Activated CD8-positive, alpha-beta memory T cell treated with anti-CD3 and anti-CD28 coated beads, Interleukin-2, amount 10 ng/mL, durations not matched to agents 7 days and 5 days (primary cell): ENCODE results near the gene GOLGA3. TPM values are rescaled to one million over a fixed set of nuclear protein-coding genes. Genes with fewer than 3 reads are reported as not detected.
"Not testable (repeated sequence)": the region's sequence is repeated elsewhere in the genome, so short reads cannot be mapped to it uniquely, and the experiment has no call there.

Experiments used
- ATAC-seq: fragments of 150-1000 bp; cut with Tn5 transposase; one replicate; pipeline ENCODE4 v1.10.0; 2021; ENCODE audit warnings: moderate library complexity
- CTCF ChIA-PET: fragments of 350-600 bp; sonication (Branson Sonifier 250); formaldehyde crosslinking; loops from one replicate; lab custom pipeline; 2021; ENCODE audit warnings: antibody characterized with exemption; lab: Charles Lee
- DNase-seq: peaks from one replicate; pipeline ENCODE4 v3.0.0-alpha.2; 2020
- H3K27ac Mint-ChIP-seq: one replicate; pipeline ENCODE4 v1.8.0; 2021; ENCODE audit warnings: mild to moderate bottlenecking, mixed read lengths
- H3K27me3 Mint-ChIP-seq: one replicate; pipeline ENCODE4 v1.8.0; 2021; ENCODE audit warnings: mixed read lengths
- H3K36me3 Mint-ChIP-seq: one replicate; pipeline ENCODE4 v1.8.0; 2021; ENCODE audit warnings: mild to moderate bottlenecking, mixed read lengths
- H3K4me1 Mint-ChIP-seq: one replicate; pipeline ENCODE4 v1.8.0; 2021; ENCODE audit warnings: mixed read lengths
- H3K4me3 Mint-ChIP-seq: one replicate; pipeline ENCODE4 v1.8.0; 2021; ENCODE audit warnings: mild to moderate bottlenecking, moderate library complexity, mixed read lengths
- H3K9me3 Mint-ChIP-seq: one replicate; pipeline ENCODE4 v1.8.0; 2022; ENCODE audit warnings: low read depth, mixed read lengths
- total RNA-seq, 2 experiments: library from RNA; stranded (reverse); gene quantifications; one replicate each; pipeline ENCODE4 v1.2.3, GENCODE V29; 2021

Gene GOLGA3
- total RNA-seq, 2 experiments from 2014 or later, result 60.0 to 60.4 TPM

DNA sequence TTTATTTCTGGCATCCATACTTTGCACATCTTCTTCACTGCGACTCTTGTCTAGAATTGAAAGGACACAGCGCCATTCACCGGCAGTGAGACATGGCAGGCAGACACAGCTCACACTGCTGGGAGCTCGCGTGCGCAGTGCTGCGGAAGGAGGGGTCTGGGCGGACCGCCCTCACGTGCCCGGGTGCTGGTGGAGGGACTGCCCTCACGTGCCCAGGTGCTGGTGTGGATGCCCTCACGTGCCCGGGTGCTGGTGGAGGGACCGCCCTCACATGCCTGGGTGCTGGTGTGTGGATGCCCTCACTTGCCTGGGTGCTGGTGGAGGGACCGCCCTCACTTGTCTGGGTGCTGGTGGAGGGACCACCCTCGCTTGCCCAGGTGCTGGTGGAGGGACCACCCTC is 27.9 kb upstream of the GOLGA3 start:
- H3K27ac Mint-ChIP-seq, result no peak overlapping the region
- no peaks in the 10 kb centered on the region for H3K4me1 Mint-ChIP-seq
- no peaks in the 10 kb centered on the region for H3K27me3 Mint-ChIP-seq

DNA sequence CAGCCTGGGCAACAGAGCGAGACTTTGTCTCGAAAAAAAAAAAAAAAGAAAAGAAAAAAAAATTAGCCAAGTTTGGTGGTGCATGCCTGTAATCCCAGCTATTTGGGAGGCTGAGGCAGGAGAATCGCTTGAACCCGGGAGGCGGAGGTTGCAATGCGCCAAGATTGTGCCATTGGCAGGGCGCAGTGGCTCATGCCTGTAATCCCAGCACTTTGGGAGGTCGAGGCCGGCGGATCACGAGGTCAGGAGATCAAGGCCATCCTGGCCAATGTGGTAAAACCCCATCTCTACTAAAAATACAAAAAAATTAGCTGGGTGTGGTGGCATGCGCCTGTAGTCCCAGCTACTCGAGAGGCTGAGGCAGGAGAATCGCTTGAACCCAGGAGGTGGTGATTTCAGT is 26.5 kb upstream of the GOLGA3 start:
- DNase-seq, H3K9me3 Mint-ChIP-seq, H3K27me3 Mint-ChIP-seq, H3K4me1 Mint-ChIP-seq, ATAC-seq, H3K4me3 Mint-ChIP-seq, CTCF ChIA-PET, H3K27ac Mint-ChIP-seq: not testable (repeated sequence)
- H3K36me3 Mint-ChIP-seq, result peaks cover 53% of the 10 kb centered on the region

More for the DNA sequence above, 27.9 kb upstream of the GOLGA3 start:
- ATAC-seq (no peak), DNase-seq (no peak)
- Mint-ChIP-seq H3K9me3 (no peaks in the 10 kb centered on the region), H3K36me3 (peaks cover 56% of the 10 kb centered on the region), H3K4me3 (no peak overlapping the region)
- CTCF ChIA-PET, result no interaction called here

DNA sequence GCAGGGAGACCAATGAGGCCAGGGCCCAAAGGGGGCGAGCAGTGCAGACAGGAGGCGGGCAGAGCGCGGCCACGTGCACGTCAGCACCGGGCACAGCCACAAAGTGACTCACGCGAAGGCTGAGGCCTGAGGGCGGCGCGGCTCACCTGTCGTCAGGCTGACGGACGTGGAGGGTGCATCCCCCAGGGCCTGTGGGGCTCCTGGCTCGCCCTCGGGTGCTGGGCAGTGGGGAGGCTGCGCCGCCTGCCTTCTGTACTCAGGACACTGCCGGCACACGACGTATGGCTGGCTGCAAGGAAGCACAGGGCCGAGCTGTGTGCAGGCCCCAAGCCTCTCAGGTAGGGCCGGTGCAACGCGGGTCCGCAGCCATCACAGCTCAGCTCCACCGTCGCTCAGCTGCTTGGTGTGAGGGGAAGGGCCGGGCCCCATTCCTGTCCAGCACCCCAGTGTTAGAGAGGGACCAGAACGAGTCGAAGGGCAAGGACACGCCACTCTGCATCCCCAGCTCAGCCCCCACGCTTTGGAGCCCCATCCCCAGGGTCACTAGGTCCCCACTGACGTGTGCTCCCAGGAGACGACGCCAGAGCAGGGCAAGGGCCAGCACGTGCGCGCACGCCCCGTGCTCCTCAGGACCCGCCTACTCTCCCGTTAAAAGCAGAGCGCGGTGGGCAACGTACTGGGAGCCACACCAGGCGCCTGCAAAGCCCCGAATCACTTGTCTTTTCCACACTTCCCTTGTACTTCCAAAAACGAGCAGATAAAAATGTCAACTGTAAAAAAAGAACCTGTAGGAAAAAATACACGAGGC is 24.8 kb upstream of the GOLGA3 start:
- Mint-ChIP-seq H3K36me3 (peaks cover 46% of the 10 kb centered on the region), H3K9me3 (no peaks in the 10 kb centered on the region), H3K27me3 (no peaks in the 10 kb centered on the region), H3K4me3 (no peak overlapping the region), H3K27ac (no peak overlapping the region), H3K4me1 (no peaks in the 10 kb centered on the region)
- ATAC-seq (no peak), DNase-seq (no peak)
- CTCF ChIA-PET, result interaction anchor here (1.4 kb wide), 1 partner anchor 10 kb away, joined by 3 read pairs; no protein-coding TSS in a partner anchor

DNA sequence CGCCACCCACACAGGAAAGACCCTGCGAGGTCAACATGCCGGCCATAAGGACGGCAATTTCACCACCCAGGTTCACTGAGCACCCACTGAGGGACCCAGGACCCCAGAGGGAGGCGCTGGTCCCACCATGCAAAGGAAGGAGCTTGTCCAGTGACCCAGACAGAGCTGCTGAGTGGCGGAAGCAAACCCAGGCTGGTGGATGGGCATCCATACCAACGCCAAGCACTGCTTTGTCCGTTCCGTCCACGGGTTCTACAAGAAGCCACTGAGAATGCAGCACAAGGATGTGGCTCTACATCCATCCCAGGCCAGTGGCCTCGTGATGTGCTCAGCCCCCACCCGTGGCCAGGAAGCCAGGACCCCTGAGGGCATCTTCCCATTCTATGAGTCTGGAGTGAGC is 23.8 kb upstream of the GOLGA3 start:
- H3K4me1 Mint-ChIP-seq, result no peaks in the 10 kb centered on the region
- H3K27me3 Mint-ChIP-seq, result no peaks in the 10 kb centered on the region
- no peaks in the 10 kb centered on the region for H3K9me3 Mint-ChIP-seq
- DNase-seq (no peak), ATAC-seq (no peak)
- CTCF ChIA-PET, result no interaction called here
- H3K36me3 Mint-ChIP-seq, result peaks cover 48% of the 10 kb centered on the region
- H3K27ac Mint-ChIP-seq, result no peak overlapping the region
- H3K4me3 Mint-ChIP-seq, result no peak overlapping the region

DNA sequence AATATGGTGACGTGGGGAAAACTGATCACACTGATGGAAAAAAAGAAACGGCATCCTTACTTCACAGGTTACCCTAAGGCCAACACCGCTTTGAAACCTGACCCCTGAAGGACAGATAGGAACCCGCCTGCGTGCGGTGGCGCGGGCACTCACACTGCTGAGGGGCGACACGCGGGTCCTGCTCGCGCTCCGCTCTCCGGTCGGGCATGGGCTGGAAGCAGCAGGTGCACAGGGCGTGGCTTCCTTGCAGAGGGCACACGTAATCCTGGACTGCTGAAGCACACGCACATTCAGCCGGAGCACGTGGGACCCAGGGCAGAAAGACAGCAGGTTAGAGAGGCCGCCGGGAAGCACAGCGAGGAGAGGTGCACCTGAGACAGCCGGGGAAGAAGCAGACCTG is 22.8 kb upstream of the GOLGA3 start:
- ATAC-seq (no peak), DNase-seq (no peak)
- Mint-ChIP-seq H3K9me3 (no peaks in the 10 kb centered on the region), H3K27me3 (no peaks in the 10 kb centered on the region), H3K36me3 (peaks cover 51% of the 10 kb centered on the region), H3K27ac (no peak overlapping the region), H3K4me3 (no peak overlapping the region), H3K4me1 (no peaks in the 10 kb centered on the region)
- CTCF ChIA-PET, result interaction anchor here (0.6 kb wide), 1 partner anchor 25 kb away, joined by 3 read pairs; no protein-coding TSS in a partner anchor

DNA sequence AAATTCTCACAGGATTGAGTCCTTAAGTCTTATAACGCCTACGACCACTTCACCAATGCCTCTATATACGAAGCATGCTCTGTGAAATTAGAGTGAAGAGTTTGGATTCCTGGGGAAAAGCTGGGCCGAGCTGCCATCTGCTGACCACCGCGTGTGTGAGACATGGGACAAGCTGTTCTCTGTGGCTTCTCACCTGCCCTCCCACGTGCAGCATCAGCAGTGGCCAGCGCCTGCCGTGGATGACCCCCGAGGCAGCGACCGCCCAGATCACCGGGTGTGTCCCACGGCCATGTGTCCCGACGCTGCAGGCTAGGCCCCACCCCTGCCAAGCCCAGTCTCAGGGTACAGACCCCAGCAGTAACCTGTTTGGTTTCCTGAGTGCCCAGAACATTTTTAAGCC is 21.6 kb upstream of the GOLGA3 start:
- Mint-ChIP-seq H3K27me3 (no peaks in the 10 kb centered on the region), H3K4me3 (no peak overlapping the region), H3K36me3 (peaks cover 48% of the 10 kb centered on the region), H3K4me1 (no peaks in the 10 kb centered on the region), H3K27ac (no peak overlapping the region), H3K9me3 (no peaks in the 10 kb centered on the region)
- ATAC-seq (no peak), DNase-seq (no peak)
- CTCF ChIA-PET, result interaction anchor here (1.4 kb wide), 1 partner anchor 54 kb away, joined by 5 read pairs; no protein-coding TSS in a partner anchor

DNA sequence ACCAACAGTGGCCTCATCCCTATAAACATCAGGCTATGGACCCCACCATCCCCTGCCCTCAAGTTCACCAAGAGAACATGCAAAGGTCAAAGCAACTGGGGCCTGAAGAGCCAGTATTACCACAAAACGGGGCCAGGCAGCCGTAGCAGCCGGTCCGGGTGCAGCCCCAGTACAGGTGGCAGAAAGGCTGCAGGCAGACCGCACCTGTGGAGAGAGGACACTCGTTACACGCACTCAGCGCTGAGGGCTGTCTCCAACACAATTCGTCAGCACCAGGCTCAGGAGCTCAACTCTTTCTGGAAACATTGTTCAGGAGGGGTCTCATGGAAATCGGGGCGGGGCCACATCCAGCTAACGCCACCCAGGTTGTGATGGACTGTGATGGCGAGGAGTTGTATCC is 19.9 kb upstream of the GOLGA3 start:
- peak overlapping the region; percentile 36 for H3K27ac Mint-ChIP-seq
- no peaks in the 10 kb centered on the region for H3K9me3 Mint-ChIP-seq

DNA sequence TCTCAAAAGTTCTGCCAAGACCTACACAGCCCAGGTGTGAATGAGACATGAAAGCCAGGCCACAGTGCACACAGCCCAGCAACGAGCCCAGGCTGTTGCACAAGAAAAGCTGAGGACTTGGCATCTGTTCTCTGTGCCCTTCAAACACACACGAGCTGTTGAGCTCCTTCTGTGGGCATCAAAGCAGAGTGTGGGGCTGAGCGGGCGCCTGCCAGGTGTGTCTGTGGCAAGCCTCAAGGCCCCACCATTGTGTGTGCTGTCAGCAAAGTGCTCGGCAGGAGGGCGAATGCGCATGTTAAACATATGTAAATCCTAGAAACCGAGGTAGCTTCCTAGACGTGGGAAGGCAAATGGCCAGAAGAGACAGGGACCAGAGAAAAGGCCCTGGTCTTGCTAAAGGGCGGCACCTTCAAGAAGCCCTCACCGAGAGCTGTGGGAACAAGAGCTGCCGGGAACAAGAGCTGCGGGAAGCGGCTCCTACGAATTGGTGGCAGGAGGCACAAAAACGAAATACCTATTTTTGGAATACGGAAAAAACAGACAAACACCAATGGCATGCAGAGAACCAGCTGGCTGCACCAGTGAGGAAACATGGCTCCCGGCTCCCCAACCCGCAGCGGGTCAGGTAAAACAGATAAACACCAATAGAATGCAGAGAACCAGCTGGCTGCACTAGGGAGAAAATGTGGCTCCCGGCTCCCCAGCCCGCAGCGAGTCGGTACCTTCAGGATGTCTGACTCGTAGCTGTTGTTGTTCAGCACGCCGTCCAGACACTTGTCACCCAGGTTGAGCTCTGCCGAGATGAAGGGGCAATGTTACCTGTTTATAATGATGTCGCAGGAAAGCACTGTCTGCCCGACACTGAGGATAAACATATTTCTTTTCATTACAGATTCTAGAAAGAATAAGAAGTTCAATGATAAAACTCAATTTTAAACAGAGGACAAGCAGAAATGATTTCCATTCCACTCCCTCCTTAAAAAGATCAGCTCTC is 19.0 kb upstream of the GOLGA3 start:
- Mint-ChIP-seq H3K4me1 (no peaks in the 10 kb centered on the region), H3K27me3 (no peaks in the 10 kb centered on the region), H3K4me3 (no peak overlapping the region), H3K27ac (no peak overlapping the region), H3K36me3 (peaks cover 41% of the 10 kb centered on the region), H3K9me3 (no peaks in the 10 kb centered on the region)
- CTCF ChIA-PET, result interaction anchor here (1.2 to 1.4 kb wide), 2 partner anchors 57 kb away, joined by 3 to 4 read pairs; no protein-coding TSS in a partner anchor
- no peak for DNase-seq
- ATAC-seq, result no peak

More for the DNA sequence above, 19.9 kb upstream of the GOLGA3 start:
- ATAC-seq (no peak), DNase-seq (no peak)
- no peaks in the 10 kb centered on the region for H3K4me1 Mint-ChIP-seq
- no peak overlapping the region for H3K4me3 Mint-ChIP-seq
- H3K36me3 Mint-ChIP-seq, result peaks cover 44% of the 10 kb centered on the region
- H3K27me3 Mint-ChIP-seq, result no peaks in the 10 kb centered on the region
- CTCF ChIA-PET, result interaction anchor here (1.2 kb wide), 1 partner anchor 56 kb away, joined by 3 read pairs; no protein-coding TSS in a partner anchor

DNA sequence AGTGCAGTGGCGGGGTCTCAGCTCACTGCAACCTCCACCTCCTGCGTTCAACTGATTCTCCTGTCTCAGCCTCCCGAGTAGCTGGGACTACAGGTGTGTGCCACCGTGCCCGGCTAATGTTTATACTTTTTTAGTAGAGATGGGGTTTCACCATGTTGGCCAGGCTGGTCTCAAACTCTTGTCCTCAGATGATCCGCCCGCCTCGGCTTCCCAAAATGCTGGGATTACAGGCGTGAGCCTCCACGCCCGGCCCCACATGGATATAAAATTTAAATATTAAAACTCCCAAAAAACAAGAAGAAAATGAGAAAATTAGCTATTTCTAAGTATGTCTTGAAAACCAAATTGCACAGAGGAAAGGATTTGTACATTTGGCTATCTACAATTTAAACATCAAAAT is 16.0 kb upstream of the GOLGA3 start:
- H3K9me3 Mint-ChIP-seq, H3K4me1 Mint-ChIP-seq, CTCF ChIA-PET, H3K4me3 Mint-ChIP-seq, ATAC-seq, H3K27ac Mint-ChIP-seq, DNase-seq, H3K27me3 Mint-ChIP-seq: not testable (repeated sequence)
- peaks cover 49% of the 10 kb centered on the region for H3K36me3 Mint-ChIP-seq

DNA sequence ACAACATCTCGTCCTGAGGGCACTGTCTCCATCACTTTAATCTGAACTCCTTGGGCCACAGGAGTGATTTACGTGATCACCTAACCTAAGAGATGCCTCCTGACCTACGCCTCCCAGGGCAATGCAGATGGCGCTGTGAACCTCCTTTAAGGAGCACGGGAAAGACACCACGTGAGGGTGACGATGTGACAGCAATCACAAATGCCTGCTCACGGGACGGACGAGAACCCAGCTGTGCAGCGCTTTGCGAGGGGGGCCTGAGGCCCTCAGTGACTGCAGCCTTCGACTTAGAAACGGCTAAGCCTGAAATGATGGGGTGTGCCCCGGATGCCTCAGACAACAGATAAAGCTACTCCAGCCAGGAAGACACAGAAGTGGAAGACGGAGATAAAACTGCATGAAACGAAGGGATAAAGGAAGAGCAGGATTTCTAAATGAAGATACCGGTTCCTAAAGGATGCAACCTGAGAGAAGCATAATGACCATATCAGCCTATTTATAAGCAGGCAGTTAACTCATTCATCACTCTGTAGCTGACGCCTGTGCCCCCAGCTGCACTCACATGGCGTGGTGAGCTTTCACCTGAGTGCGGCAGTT is 13.9 kb upstream of the GOLGA3 start:
- Mint-ChIP-seq H3K9me3 (no peaks in the 10 kb centered on the region), H3K27me3 (no peaks in the 10 kb centered on the region), H3K4me1 (no peaks in the 10 kb centered on the region), H3K4me3 (no peak overlapping the region), H3K27ac (peak overlapping the region; percentile 56), H3K36me3 (peaks cover 53% of the 10 kb centered on the region)
- CTCF ChIA-PET, result no interaction called here
- DNase-seq (no peak), ATAC-seq (no peak)

DNA sequence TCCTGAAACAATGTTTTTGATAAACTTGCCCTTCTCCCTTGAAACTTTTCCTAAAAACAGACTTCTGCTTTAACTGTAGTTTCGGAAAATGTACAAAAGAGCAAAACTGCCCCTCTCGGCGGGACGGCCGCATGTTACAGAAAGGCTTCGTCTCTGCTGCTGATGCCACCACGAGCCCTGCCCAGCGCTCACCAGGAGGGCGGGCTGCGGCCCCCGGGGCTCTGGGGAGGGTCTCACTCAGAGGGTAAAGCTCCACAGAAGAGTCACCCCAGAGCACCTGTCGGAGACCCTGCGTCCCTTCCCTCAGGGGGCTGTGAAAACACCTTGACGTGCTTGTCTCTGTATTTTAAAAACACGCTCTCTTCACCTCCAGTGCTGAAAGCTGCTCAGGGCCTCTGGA is 12.5 kb upstream of the GOLGA3 start:
- H3K9me3 Mint-ChIP-seq, result no peaks in the 10 kb centered on the region

DNA sequence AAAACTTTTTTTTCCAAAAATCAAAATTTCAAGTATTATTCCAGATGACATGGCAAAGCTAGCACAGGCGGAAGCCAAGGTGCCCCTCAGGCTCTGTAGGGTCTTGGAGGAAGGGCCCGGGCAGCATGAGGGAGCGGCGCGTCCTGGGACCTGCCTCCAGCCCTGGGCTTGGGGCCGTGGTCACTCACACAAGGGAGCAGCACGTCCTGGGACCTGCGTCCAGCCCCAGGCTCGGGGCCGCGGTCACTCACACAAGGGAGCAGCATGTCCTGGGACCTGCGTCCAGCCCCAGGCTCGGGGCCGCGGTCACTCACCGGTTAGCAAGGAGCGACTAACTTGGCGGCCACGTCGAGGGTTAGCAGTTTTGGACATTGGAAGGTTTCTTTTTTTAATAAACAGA is 11.9 kb upstream of the GOLGA3 start:
- H3K4me3 Mint-ChIP-seq, result no peak overlapping the region
- peaks cover 11% of the 10 kb centered on the region for H3K4me1 Mint-ChIP-seq
- H3K27me3 Mint-ChIP-seq, result no peaks in the 10 kb centered on the region
- CTCF ChIA-PET, result no interaction called here
- H3K9me3 Mint-ChIP-seq, result no peaks in the 10 kb centered on the region
- H3K36me3 Mint-ChIP-seq, result peaks cover 42% of the 10 kb centered on the region
- DNase-seq, result no peak
- no peak for ATAC-seq
- H3K27ac Mint-ChIP-seq, result no peak overlapping the region

More for the DNA sequence above, 12.5 kb upstream of the GOLGA3 start:
- Mint-ChIP-seq H3K27me3 (no peaks in the 10 kb centered on the region), H3K4me1 (peaks cover 10% of the 10 kb centered on the region), H3K27ac (no peak overlapping the region), H3K4me3 (no peak overlapping the region), H3K36me3 (peaks cover 47% of the 10 kb centered on the region)
- CTCF ChIA-PET, result no interaction called here
- no peak for DNase-seq
- ATAC-seq, result no peak
